DOHH2 (cell line): ENCODE measurements around the gene ZNF462.

Experiments used
- H3F3A ChIP-seq: fragments of 200-600 bp; sonication (generic), shearing (Covaris generic); 2 replicates; pipeline ENCODE4 v1.6.0; 2016; ENCODE audit warnings: antibody characterized with exemption, mild to moderate bottlenecking; ENCODE audit not compliant: control insufficient read depth, insufficient read depth
- H3K27ac ChIP-seq: fragments of 200-600 bp; sonication (generic); 2 replicates; pipeline ENCODE4 v1.5.1; 2014; ENCODE audit warnings: low read depth, mild to moderate bottlenecking, low read length, moderate library complexity
- H3K27me3 ChIP-seq: fragments of 200-600 bp; sonication (generic); 2 replicates; pipeline ENCODE4 v1.6.1; 2014; ENCODE audit warnings: mild to moderate bottlenecking, low read length, mixed read lengths; ENCODE audit not compliant: control insufficient read depth
- H3K36me3 ChIP-seq: fragments of 200-600 bp; sonication (generic); 2 replicates; pipeline ENCODE4 v1.6.1; 2014; ENCODE audit warnings: mild to moderate bottlenecking, low read length, moderate library complexity, mixed read lengths; ENCODE audit not compliant: control insufficient read depth
- H3K4me1 ChIP-seq: fragments of 200-600 bp; sonication (generic); 2 replicates; pipeline ENCODE4 v1.6.1; 2014; ENCODE audit warnings: mild to moderate bottlenecking, low read length, mixed read lengths; ENCODE audit not compliant: control insufficient read depth
- H3K4me2 ChIP-seq: fragments of 200-600 bp; sonication (generic); 2 replicates; pipeline ENCODE4 v1.6.0; 2014; ENCODE audit warnings: mild to moderate bottlenecking, low read length, moderate library complexity
- H3K4me3 ChIP-seq: fragments of 200-600 bp; sonication (generic); 2 replicates; pipeline ENCODE4 v1.5.1; 2014; ENCODE audit warnings: mild to moderate bottlenecking, low read length, mixed read lengths
- H3K79me2 ChIP-seq: fragments of 200-600 bp; sonication (generic); 2 replicates; pipeline ENCODE4 v1.6.1; 2014; ENCODE audit warnings: mild to moderate bottlenecking, low read length, mixed read lengths; ENCODE audit not compliant: control insufficient read depth
- H3K9me2 ChIP-seq: fragments of 200-600 bp; sonication (generic); replicated peaks from 2 replicates; pipeline ENCODE4 v1.6.1; 2014; ENCODE audit warnings: mild to moderate bottlenecking, low read length, mixed read lengths; ENCODE audit not compliant: control insufficient read depth
- H3K9me3 ChIP-seq: fragments of 200-600 bp; sonication (generic); 2 replicates; pipeline ENCODE4 v1.6.1; 2014; ENCODE audit warnings: antibody characterized with exemption, low read length, mixed read lengths; ENCODE audit not compliant: control insufficient read depth, insufficient read depth
- H4K20me1 ChIP-seq: fragments of 200-600 bp; sonication (generic); 2 replicates; pipeline ENCODE4 v1.6.0; 2014; ENCODE audit warnings: low read depth, mild to moderate bottlenecking, antibody characterized with exemption, low read length, moderate library complexity; ENCODE audit not compliant: control insufficient read depth, insufficient read depth
- EZH2phosphoT487 ChIP-seq: fragments of 200-600 bp; sonication (generic); IDR thresholded peaks from 2 replicates; pipeline ENCODE4 v1.6.1; 2017; ENCODE audit warnings: borderline replicate concordance, mild to moderate bottlenecking, antibody characterized with exemption, low read length, moderate library complexity, mixed read lengths
- TF ChIP-seq, protein P1 (sequence below): fragments of 200-600 bp; sonication (generic); IDR thresholded peaks from one replicate; pipeline ENCODE4 v1.5.1; 2014; ENCODE audit warnings: antibody characterized with exemption, mild to moderate bottlenecking, low read depth, low read length; ENCODE audit not compliant: poor library complexity, severe bottlenecking

The ZNF462 gene, protein sequence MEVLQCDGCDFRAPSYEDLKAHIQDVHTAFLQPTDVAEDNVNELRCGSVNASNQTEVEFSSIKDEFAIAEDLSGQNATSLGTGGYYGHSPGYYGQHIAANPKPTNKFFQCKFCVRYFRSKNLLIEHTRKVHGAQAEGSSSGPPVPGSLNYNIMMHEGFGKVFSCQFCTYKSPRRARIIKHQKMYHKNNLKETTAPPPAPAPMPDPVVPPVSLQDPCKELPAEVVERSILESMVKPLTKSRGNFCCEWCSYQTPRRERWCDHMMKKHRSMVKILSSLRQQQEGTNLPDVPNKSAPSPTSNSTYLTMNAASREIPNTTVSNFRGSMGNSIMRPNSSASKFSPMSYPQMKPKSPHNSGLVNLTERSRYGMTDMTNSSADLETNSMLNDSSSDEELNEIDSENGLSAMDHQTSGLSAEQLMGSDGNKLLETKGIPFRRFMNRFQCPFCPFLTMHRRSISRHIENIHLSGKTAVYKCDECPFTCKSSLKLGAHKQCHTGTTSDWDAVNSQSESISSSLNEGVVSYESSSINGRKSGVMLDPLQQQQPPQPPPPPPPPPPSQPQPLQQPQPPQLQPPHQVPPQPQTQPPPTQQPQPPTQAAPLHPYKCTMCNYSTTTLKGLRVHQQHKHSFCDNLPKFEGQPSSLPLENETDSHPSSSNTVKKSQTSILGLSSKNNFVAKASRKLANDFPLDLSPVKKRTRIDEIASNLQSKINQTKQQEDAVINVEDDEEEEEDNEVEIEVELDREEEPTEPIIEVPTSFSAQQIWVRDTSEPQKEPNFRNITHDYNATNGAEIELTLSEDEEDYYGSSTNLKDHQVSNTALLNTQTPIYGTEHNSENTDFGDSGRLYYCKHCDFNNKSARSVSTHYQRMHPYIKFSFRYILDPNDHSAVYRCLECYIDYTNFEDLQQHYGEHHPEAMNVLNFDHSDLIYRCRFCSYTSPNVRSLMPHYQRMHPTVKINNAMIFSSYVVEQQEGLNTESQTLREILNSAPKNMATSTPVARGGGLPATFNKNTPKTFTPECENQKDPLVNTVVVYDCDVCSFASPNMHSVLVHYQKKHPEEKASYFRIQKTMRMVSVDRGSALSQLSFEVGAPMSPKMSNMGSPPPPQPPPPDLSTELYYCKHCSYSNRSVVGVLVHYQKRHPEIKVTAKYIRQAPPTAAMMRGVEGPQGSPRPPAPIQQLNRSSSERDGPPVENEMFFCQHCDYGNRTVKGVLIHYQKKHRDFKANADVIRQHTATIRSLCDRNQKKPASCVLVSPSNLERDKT (N-terminal part only)

DNA sequence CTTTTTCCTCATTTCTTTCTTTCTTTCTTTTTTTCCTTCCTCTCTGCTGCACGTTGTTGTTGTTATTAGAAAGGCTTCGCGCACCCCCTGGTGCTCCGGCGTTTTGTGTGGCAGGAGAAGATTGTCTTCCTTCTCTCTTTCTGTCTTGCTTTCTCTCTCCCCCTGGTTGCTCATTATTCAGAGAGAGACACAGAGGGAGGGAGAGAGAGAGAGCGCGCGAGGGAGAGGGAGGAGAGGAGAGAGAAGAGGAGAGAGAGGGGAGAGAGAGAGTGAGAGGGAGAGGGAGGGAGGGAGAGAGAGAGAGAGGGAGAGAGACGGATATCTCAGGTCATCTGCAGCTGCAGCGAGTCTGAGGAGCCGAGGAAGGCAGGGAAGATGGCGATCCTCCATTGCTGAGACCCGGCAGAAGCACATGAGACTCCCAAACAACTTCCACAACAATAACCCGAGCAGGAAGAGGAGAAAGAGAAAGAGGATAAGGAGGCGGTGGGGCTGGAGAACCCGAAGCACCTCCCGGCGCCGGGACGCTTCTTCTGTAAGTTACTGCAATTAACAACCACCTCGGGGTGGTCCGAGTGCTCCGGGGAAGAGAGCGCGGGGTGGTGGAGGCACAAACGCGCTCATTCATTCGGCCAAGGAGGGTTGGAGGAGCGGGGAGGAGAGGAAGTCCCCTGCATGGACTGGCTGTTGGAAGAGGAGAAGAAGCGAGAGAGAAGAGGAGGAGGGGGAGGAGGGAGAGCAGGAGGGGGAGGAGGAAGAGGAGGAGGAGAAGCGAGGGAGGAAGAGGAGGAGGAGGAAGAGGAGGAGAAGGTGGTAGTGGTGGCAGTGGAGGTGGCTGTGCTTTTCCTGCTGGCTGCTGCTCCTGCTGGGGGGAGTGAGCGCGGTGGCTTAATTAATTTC, at the start of gene ZNF462:
ZNF462 (plus strand) TSS at position 346 of the 900 bp plus-strand sequence. CDS start 60,218 bp downstream, outside the sequence.
- H3K4me1 ChIP-seq, result no peaks in the 10 kb centered on the region
- no peak within 1 kb of the TSS for H3K4me3 ChIP-seq
- no peaks in the 10 kb centered on the region for H3K36me3 ChIP-seq
- no peaks in the 10 kb centered on the region for H4K20me1 ChIP-seq
- no peaks in the 10 kb centered on the region for H3K79me2 ChIP-seq
- peaks cover 5% of the 10 kb centered on the region; the same call in 1 of the 2 replicates for H3K9me3 ChIP-seq
- no peaks in the 10 kb centered on the region for H3K9me2 ChIP-seq
- H3F3A ChIP-seq, result no peaks in the 10 kb centered on the region
- H3K27me3 ChIP-seq, result no peaks in the 10 kb centered on the region
- TF ChIP-seq, protein P1, sequence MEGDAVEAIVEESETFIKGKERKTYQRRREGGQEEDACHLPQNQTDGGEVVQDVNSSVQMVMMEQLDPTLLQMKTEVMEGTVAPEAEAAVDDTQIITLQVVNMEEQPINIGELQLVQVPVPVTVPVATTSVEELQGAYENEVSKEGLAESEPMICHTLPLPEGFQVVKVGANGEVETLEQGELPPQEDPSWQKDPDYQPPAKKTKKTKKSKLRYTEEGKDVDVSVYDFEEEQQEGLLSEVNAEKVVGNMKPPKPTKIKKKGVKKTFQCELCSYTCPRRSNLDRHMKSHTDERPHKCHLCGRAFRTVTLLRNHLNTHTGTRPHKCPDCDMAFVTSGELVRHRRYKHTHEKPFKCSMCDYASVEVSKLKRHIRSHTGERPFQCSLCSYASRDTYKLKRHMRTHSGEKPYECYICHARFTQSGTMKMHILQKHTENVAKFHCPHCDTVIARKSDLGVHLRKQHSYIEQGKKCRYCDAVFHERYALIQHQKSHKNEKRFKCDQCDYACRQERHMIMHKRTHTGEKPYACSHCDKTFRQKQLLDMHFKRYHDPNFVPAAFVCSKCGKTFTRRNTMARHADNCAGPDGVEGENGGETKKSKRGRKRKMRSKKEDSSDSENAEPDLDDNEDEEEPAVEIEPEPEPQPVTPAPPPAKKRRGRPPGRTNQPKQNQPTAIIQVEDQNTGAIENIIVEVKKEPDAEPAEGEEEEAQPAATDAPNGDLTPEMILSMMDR, result no peak
- TF ChIP-seq EZH2phosphoT487, result no peak
- H3K27ac ChIP-seq, result no peak within 1 kb of the TSS
- 0 out of 2 replicates have a peak within 1 kb of the TSS, but pooled peaks have one; percentile 20 for H3K4me2 ChIP-seq

DNA sequence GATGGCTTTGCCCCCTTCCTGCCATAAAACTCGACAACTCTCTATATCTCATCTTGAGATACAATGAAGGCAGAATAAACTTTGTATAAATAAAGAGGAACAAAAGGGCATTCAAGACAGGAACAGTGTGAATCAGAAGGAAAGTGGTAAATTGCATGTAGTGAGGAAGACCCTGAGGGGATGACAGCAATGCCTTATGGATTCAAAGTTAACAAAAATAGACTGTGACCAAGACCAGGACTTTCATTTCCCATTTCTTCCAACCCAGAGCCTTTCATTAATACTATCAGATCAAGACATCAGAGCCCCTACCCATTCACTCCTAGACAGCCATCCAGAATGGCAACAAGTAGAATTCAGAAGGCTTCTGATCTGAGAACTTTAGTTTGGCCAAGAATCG, 46.4 kb upstream of the ZNF462 start:
- no peak for TF ChIP-seq EZH2phosphoT487
- TF ChIP-seq, protein P1, result no peak
- Histone ChIP-seq H3K4me2 (no peak overlapping the region), H3K9me2 (no peaks in the 10 kb centered on the region), H3K79me2 (no peaks in the 10 kb centered on the region), H3K36me3 (no peaks in the 10 kb centered on the region), H4K20me1 (no peaks in the 10 kb centered on the region), H3K4me3 (no peak overlapping the region), H3K4me1 (no peaks in the 10 kb centered on the region), H3F3A (no peaks in the 10 kb centered on the region), H3K27ac (no peak overlapping the region), H3K27me3 (no peaks in the 10 kb centered on the region), H3K9me3 (no peaks in the 10 kb centered on the region; the same call in 1 of the 2 replicates)

DNA sequence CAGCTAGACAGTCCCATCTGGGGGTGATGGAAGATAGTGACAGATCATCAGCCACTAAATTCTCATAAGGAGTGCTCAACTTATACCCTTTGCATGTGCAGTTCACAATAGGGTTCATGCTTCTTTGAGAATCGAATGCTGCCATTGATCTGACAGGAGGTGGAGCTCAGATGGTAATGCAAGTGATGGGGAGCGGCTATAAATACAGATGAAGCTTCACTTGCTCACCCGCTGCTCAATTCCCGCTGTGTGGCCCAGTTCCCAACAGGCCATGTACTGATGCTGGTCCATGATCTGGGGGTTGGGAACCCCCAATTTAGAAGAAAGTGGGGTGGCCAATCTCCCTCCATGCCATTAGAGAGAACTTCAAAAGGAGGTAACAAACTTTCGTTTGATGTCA, 44.9 kb upstream of the ZNF462 start:
- TF ChIP-seq, protein P1, result no peak
- no peak for TF ChIP-seq EZH2phosphoT487
- no peaks in the 10 kb centered on the region for H3K27me3 ChIP-seq
- H3K4me1 ChIP-seq, result no peaks in the 10 kb centered on the region
- no peak overlapping the region for H3K4me3 ChIP-seq
- H3F3A ChIP-seq, result no peaks in the 10 kb centered on the region
- H3K79me2 ChIP-seq, result no peaks in the 10 kb centered on the region
- no peaks in the 10 kb centered on the region for H3K9me2 ChIP-seq
- H4K20me1 ChIP-seq, result no peaks in the 10 kb centered on the region
- H3K27ac ChIP-seq, result no peak overlapping the region
- H3K36me3 ChIP-seq, result no peaks in the 10 kb centered on the region
- H3K4me2 ChIP-seq, result no peak overlapping the region
- H3K9me3 ChIP-seq, result no peaks in the 10 kb centered on the region; the same call in 1 of the 2 replicates
